Ishikawa (cell line): ENCODE data around the gene BDKRB2.

Experiments
- CEBPB ChIP-seq: IDR thresholded peaks from 2 replicates; pipeline ENCODE4 v1.6.1; 2012
- CREB1 ChIP-seq: IDR thresholded peaks from 2 replicates; pipeline ENCODE4 v1.6.1; 2012; ENCODE audit warnings: low read depth
- EGR1 ChIP-seq: IDR thresholded peaks from 2 replicates; pipeline ENCODE4 v1.6.1; 2012
- NFIC ChIP-seq: IDR thresholded peaks from 2 replicates; pipeline ENCODE4 v1.6.1; 2012
- TAF1 ChIP-seq: IDR thresholded peaks from 2 replicates; pipeline ENCODE4 v1.6.1; 2012; ENCODE audit warnings: low read depth, mild to moderate bottlenecking

DNA sequence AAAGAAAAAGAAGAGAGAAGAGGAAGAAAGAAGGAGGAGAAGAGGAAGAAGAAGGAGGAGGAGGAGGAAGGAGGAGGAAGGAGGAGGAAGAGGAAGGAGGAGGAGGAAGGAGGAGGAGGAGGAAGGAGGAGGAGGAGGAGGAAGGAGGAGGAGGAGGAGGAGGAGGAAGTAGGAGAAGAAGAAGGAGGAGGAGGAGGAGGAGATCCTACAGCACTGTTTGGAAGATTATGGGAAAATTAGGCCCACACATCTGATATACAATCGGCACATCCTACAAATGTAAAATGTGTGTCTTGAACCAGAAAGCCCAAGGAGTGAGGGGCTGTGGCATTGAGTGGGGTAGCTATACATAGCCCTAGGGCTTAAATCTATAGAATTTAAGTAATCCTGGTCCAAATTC lies 12.0 kb downstream of the BDKRB2 start:
- TF ChIP-seq CEBPB, result no peak
- TF ChIP-seq NFIC, result no peak
- TF ChIP-seq TAF1, result no peak
- no peak for TF ChIP-seq CREB1
- no peak for TF ChIP-seq EGR1
